ENCODE data around the gene PXDN.

PXDN gene

GRCh38 chr2:1584691-1585485, 159.4 kb downstream of the PXDN start:
- peaks cover 9 to 29% of the 10 kb centered on the region in 2 donors for H3K27me3 Mint-ChIP-seq
- no peak for DNase-seq
- H3K9me3 Mint-ChIP-seq = peaks cover 5 to 8% of the 10 kb centered on the region in 2 donors
- no peak overlapping the region for H3K27ac Mint-ChIP-seq
- no peak overlapping the region for H3K4me3 Mint-ChIP-seq
- peaks cover 3% of the 10 kb centered on the region for H3K36me3 Mint-ChIP-seq (ENCODE audit: insufficient read depth)
- no peak for ATAC-seq (replicated peaks)
- H3K4me1 Mint-ChIP-seq (ENCODE audit: low read depth in 2 of 2) = no peaks in the 10 kb centered on the region

- no peak overlapping the region for H3K4me3 Mint-ChIP-seq
- no peaks in the 10 kb centered on the region for H3K4me1 Mint-ChIP-seq (ENCODE audit: low read depth in 2 of 2)
- ATAC-seq (replicated peaks) = no peak
- H3K36me3 Mint-ChIP-seq (ENCODE audit: insufficient read depth) = peaks cover 3% of the 10 kb centered on the region
- DNase-seq = no peak
- H3K27ac Mint-ChIP-seq = no peak overlapping the region
- peaks cover 5 to 8% of the 10 kb centered on the region in 2 donors for H3K9me3 Mint-ChIP-seq
- peaks cover 7 to 22% of the 10 kb centered on the region in 2 donors for H3K27me3 Mint-ChIP-seq
Measured at GRCh38 chr2:1584051-1584531, 160.2 kb downstream of the PXDN start.

- DNase-seq (no peak), ATAC-seq (replicated peaks) (no peak)
- no peaks in the 10 kb centered on the region for H3K4me1 Mint-ChIP-seq (ENCODE audit: low read depth in 2 of 2)
- no peak overlapping the region for H3K27ac Mint-ChIP-seq
- peaks cover 5 to 8% of the 10 kb centered on the region in 2 donors for H3K9me3 Mint-ChIP-seq
- no peak overlapping the region for H3K4me3 Mint-ChIP-seq
- peaks cover 7 to 15% of the 10 kb centered on the region in 2 donors for H3K27me3 Mint-ChIP-seq
- H3K36me3 Mint-ChIP-seq (ENCODE audit: insufficient read depth) = peaks cover 3% of the 10 kb centered on the region
Measured at GRCh38 chr2:1582891-1583341, 161.4 kb downstream of the PXDN start.

GRCh38 chr2:1581965-1582625, 162.2 kb downstream of the PXDN start:
- no peak for ATAC-seq (replicated peaks)
- Mint-ChIP-seq H3K27ac (no peak overlapping the region), H3K36me3 (ENCODE audit: insufficient read depth) (no peaks in the 10 kb centered on the region), H3K27me3 (peaks cover 7 to 9% of the 10 kb centered on the region in 2 donors), H3K4me1 (ENCODE audit: low read depth in 2 of 2) (no peaks in the 10 kb centered on the region), H3K4me3 (no peak overlapping the region), H3K9me3 (peaks cover 5 to 8% of the 10 kb centered on the region in 2 donors)
- DNase-seq = no peak
